Breast epithelium (tissue), 4 donors: ENCODE measurements around the gene FMC1. TPM values are rescaled to one million over a fixed set of nuclear protein-coding genes. Genes with fewer than 3 reads are reported as not detected.

Experiments
- DNase-seq, 2 donors: peaks; one replicate each; pipeline ENCODE4 v3.0.0-alpha.2; 2019; ENCODE audit warnings: low spot score in 2 of 2
- H3K27ac ChIP-seq, 2 donors: fragments of 200-600 bp; sonication (generic) in 1 of 2; one replicate each; pipeline ENCODE4 v1.5.1; 2016 to 2019; ENCODE audit warnings: mild to moderate bottlenecking in 1 of 2
- H3K27me3 ChIP-seq, 2 donors: fragments of 200-600 bp; sonication (generic) in 1 of 2; one replicate each; pipeline versions ENCODE4 v1.5.1 to v1.6.0; 2017 to 2019; ENCODE audit warnings: control low read depth in 1 of 2, mild to moderate bottlenecking in 1 of 2
- H3K36me3 ChIP-seq: fragments of 200-600 bp; one replicate; pipeline ENCODE4 v1.5.1; 2019
- H3K4me1 ChIP-seq, 2 donors: fragments of 200-600 bp; sonication (generic); one replicate each; pipeline ENCODE4 v1.5.1; 2016 to 2019; ENCODE audit warnings: control low read depth in 1 of 2
- H3K4me3 ChIP-seq, 3 donors: fragments of 200-600 bp; sonication (generic); 1 replicate in 2 of 3; 2 replicates in 1 of 3; pipeline ENCODE4 v1.5.1; 2016 to 2019; ENCODE audit warnings: mild to moderate bottlenecking in 3 of 3, moderate library complexity in 2 of 3
- H3K9me3 ChIP-seq, 2 donors: fragments of 200-600 bp; sonication (generic) in 1 of 2; one replicate each; pipeline ENCODE4 v1.5.1; 2016 to 2019; ENCODE audit warnings: control low read depth in 1 of 2
- CTCF ChIP-seq, 3 donors: fragments of 450-650 bp; IDR thresholded peaks; one replicate each; pipeline ENCODE4 v1.5.1; 2016 to 2017; ENCODE audit warnings: antibody characterized with exemption in 3 of 3, mild to moderate bottlenecking in 3 of 3, moderate library complexity in 3 of 3
- POLR2A ChIP-seq: fragments of 450-650 bp; IDR thresholded peaks from one replicate; pipeline ENCODE4 v1.6.1; 2016; ENCODE audit warnings: antibody characterized with exemption, mild to moderate bottlenecking, moderate library complexity
- POLR2AphosphoS5 ChIP-seq, 3 donors: sonication (generic); formaldehyde crosslinking; IDR thresholded peaks; one replicate each; pipeline ENCODE4 v1.6.1; 2017; ENCODE audit warnings: antibody characterized with exemption in 3 of 3
- intact Hi-C: fragments of 100-400 bp; cut with DNase I; formaldehyde crosslinking; loops from one replicate; pipeline ENCODE4 v1.15.1; 2023; ENCODE audit warnings: low total_unique reads
- total RNA-seq, 3 donors: library from RNA; depleted of rRNA; stranded (reverse); fragments of >200 nt; gene quantifications; one replicate each; pipeline ENCODE4 v1.1.0, GENCODE V29; 2016

FMC1 gene
- total RNA-seq, 3 donors from 2014 or later = 12.5 to 13.9 (median 13.5) TPM

DNA sequence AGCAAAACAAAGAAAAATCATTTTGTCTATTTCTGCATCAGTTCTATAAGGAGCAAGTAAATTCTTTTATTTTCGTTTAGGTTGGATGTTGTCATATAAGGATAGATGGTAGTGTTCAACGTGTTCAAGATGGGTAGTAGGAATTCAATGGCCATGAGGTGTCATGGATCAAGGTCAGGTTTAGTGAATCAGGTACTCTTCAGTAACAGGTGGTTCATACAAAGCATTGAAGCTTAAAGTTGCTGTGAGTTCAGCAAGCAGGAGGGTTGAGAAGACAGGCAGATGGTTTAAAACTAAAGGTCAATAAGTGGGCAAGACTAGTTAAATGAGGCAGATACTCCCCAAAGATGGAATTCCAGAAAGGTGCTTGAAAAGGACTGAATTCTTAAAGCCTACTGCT is 24.2 kb downstream of the FMC1 start:
- H3K4me1 ChIP-seq = peaks cover 0 to 9% of the 10 kb centered on the region in 2 donors
- no peak overlapping the region for H3K4me3 ChIP-seq
- H3K27ac ChIP-seq = no peak overlapping the region
- DNase-seq = no peak
- H3K36me3 ChIP-seq = no peaks in the 10 kb centered on the region
- no peak for TF ChIP-seq CTCF (IDR thresholded peaks at IDR 0.05)
- no peak for TF ChIP-seq POLR2A
- TF ChIP-seq POLR2AphosphoS5 (IDR thresholded peaks at IDR 0.05) = no peak
- no peaks in the 10 kb centered on the region for H3K9me3 ChIP-seq
- no peaks in the 10 kb centered on the region for H3K27me3 ChIP-seq
- intact Hi-C loops = no loop called here

DNA sequence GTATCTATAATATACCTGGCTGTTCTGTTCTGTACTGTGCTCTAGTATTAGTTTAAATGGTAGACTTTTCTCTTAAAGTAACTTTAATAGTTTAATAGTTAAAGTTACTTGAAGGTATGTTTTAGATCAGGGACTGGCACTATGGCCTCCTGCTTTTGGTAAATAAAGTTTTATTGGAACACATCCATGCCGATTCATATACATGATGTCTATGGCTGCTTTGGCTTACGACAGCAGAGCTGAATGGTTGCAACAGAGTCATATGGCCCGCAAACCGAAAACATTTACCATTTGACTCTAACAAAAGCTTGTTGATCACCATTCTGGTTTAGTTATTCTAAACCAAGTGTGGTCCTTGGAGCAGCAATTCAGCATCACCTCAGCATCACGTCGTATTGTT is 25.3 kb downstream of the FMC1 start:
- no peak for DNase-seq
- intact Hi-C loops = no loop called here
- Histone ChIP-seq H3K36me3 (no peaks in the 10 kb centered on the region), H3K27ac (no peak overlapping the region), H3K4me1 (peaks cover 0 to 9% of the 10 kb centered on the region in 2 donors), H3K9me3 (no peaks in the 10 kb centered on the region), H3K4me3 (no peak overlapping the region), H3K27me3 (no peaks in the 10 kb centered on the region)
- TF ChIP-seq CTCF (IDR thresholded peaks at IDR 0.05) (no peak), POLR2AphosphoS5 (IDR thresholded peaks at IDR 0.05) (no peak), POLR2A (no peak)

DNA sequence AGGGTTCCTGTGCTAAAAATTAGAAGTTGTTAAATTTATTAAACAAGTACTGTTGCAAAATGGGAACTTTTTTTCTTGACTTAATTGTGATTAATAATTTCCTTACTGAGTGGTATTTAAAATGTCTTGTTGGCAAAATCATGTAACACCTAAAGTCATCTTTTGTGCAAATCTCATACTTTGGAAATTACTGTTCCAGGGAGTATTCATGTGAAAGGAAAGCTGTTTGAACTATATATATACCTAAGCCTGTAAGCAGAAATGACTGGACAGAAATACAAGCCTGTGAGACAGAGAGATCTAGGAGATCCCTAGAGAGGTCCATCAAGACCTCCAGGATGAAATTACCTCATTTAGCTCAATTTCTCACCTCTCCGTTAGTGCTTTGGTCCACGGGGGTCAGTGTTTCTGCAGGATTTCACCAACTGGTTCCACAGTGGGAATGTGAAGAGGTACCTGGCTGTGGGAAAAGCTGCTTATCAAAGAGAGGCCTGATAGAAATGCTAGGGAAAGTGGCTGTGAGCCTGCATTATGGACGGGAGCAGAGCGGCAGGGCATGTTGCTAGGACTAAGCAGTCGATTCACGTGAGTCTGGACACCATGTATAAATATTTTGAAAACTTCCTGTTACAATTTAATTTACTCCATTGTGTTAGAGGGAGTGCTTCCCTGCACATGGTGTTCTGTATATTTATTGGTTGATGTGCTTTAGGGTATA is 26.5 kb downstream of the FMC1 start:
- peaks cover 0 to 4% of the 10 kb centered on the region in 2 donors for H3K4me1 ChIP-seq
- H3K9me3 ChIP-seq = no peaks in the 10 kb centered on the region
- H3K27ac ChIP-seq = no peak overlapping the region
- no peaks in the 10 kb centered on the region for H3K27me3 ChIP-seq
- H3K4me3 ChIP-seq = no peak overlapping the region
- no peaks in the 10 kb centered on the region for H3K36me3 ChIP-seq
- TF ChIP-seq POLR2AphosphoS5 (IDR thresholded peaks at IDR 0.05) = no peak
- TF ChIP-seq CTCF (IDR thresholded peaks at IDR 0.05) = no peak
- no peak for TF ChIP-seq POLR2A
- no peak for DNase-seq
- intact Hi-C loops = no loop called here

GRCh38 chr7:139370301-139370942 is 29.3 kb downstream of the FMC1 start:
- DNase-seq = no peak
- H3K9me3 ChIP-seq = no peaks in the 10 kb centered on the region
- H3K4me3 ChIP-seq = no peak overlapping the region
- peaks cover 0 to 4% of the 10 kb centered on the region in 2 donors for H3K4me1 ChIP-seq
- intact Hi-C loops = no loop called here
- no peak for TF ChIP-seq CTCF (IDR thresholded peaks at IDR 0.05)
- no peak for TF ChIP-seq POLR2AphosphoS5 (IDR thresholded peaks at IDR 0.05)
- no peak for TF ChIP-seq POLR2A
- no peaks in the 10 kb centered on the region for H3K27me3 ChIP-seq
- no peaks in the 10 kb centered on the region for H3K36me3 ChIP-seq
- H3K27ac ChIP-seq = no peak overlapping the region

DNA sequence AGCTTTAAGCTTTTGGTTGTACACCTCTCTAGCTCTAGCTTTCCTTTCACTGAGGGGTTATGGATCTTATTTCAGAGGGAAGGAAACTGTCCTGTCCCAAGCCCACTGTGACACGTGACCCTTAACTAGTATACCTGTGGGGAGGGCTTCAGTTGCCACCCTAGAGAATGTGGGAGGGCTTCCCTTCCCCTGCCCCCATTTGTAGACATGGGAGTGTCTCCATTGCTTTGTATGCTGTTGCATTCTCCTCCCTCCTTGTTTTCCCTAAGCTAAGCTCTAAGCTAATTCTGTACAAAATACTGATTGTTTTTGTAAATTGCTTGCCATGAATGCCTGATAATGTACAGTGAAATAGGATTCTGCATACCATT is 29.8 kb downstream of the FMC1 start:
- no peak for DNase-seq
- intact Hi-C loops = no loop called here
- Histone ChIP-seq H3K9me3 (no peaks in the 10 kb centered on the region), H3K4me3 (no peak overlapping the region), H3K27ac (no peak overlapping the region), H3K4me1 (peaks cover 0 to 4% of the 10 kb centered on the region in 2 donors), H3K36me3 (no peaks in the 10 kb centered on the region), H3K27me3 (no peaks in the 10 kb centered on the region)
- TF ChIP-seq POLR2AphosphoS5 (IDR thresholded peaks at IDR 0.05) (no peak), POLR2A (no peak), CTCF (IDR thresholded peaks at IDR 0.05) (no peak)
